HUES6 (cell line): ENCODE results near the gene FBXO2.

Experiments
- H3K27ac ChIP-seq: 2 replicates; pipeline ENCODE4 v1.7.0; 2013; ENCODE audit warnings: low read depth, mild to moderate bottlenecking, low read length, inconsistent platforms
- H3K27me3 ChIP-seq: 2 replicates; pipeline ENCODE4 v1.6.1; 2013; ENCODE audit warnings: low read length; ENCODE audit not compliant: control insufficient read depth, insufficient read depth
- H3K36me3 ChIP-seq: 2 replicates; pipeline ENCODE4 v1.6.1; 2013; ENCODE audit warnings: low read length; ENCODE audit not compliant: control insufficient read depth, insufficient read depth
- H3K4me1 ChIP-seq: 2 replicates; pipeline ENCODE4 v1.6.1; 2013; ENCODE audit warnings: low read length; ENCODE audit not compliant: control insufficient read depth, insufficient read depth
- H3K4me3 ChIP-seq: 2 replicates; pipeline ENCODE4 v1.5.1; 2013; ENCODE audit warnings: low read depth, low read length
- H3K9ac ChIP-seq: one replicate; pipeline ENCODE4 v1.6.1; 2013; ENCODE audit warnings: mild to moderate bottlenecking, low read length
- H3K9me3 ChIP-seq: 2 replicates; pipeline ENCODE4 v1.6.1; 2013; ENCODE audit warnings: low read depth, low read length; ENCODE audit not compliant: control insufficient read depth, insufficient read depth

The FBXO2 gene

GRCh38 chr1:11681071-11681771 is 27.0 kb upstream of the FBXO2 start, which contains the start of gene MAD2L2:
MAD2L2 (minus strand) TSS chr1:11681148; CDS start chr1:11680601, 547 bp downstream.
- Histone ChIP-seq H3K9me3 (no peaks in the 10 kb centered on the region), H3K27me3 (no peaks in the 10 kb centered on the region), H3K27ac (peak within 1 kb of the TSS; percentile 90), H3K36me3 (peaks cover 34% of the 10 kb centered on the region), H3K4me3 (peak within 1 kb of the TSS; percentile 82), H3K9ac (peak within 1 kb of the TSS; percentile 95), H3K4me1 (peaks cover 43% of the 10 kb centered on the region)

- H3K4me3 ChIP-seq: peak overlapping the region; percentile 82
- peaks cover 39% of the 10 kb centered on the region for H3K4me1 ChIP-seq
- H3K27me3 ChIP-seq: no peaks in the 10 kb centered on the region
- peak overlapping the region; percentile 91 for H3K9ac ChIP-seq
- peaks cover 39% of the 10 kb centered on the region for H3K36me3 ChIP-seq
- no peaks in the 10 kb centered on the region for H3K9me3 ChIP-seq
- peak overlapping the region; percentile 90 for H3K27ac ChIP-seq
Observed at GRCh38 chr1:11680270-11681070, 26.2 kb upstream of the FBXO2 start.

GRCh38 chr1:11678442-11678841 is 24.2 kb upstream of the FBXO2 start:
- Histone ChIP-seq H3K9me3 (no peaks in the 10 kb centered on the region), H3K4me3 (no peak overlapping the region), H3K27me3 (no peaks in the 10 kb centered on the region), H3K9ac (no peak overlapping the region), H3K36me3 (peaks cover 57% of the 10 kb centered on the region), H3K4me1 (peaks cover 24% of the 10 kb centered on the region), H3K27ac (no peak overlapping the region)

- H3K4me3 ChIP-seq: no peak overlapping the region
- H3K27ac ChIP-seq: no peak overlapping the region
- no peaks in the 10 kb centered on the region for H3K27me3 ChIP-seq
- H3K4me1 ChIP-seq: peaks cover 7% of the 10 kb centered on the region
- H3K36me3 ChIP-seq: peaks cover 75% of the 10 kb centered on the region
- H3K9me3 ChIP-seq: no peaks in the 10 kb centered on the region
- no peak overlapping the region for H3K9ac ChIP-seq
Observed at GRCh38 chr1:11676386-11677103, 22.3 kb upstream of the FBXO2 start.

- no peak overlapping the region for H3K27ac ChIP-seq
- H3K4me3 ChIP-seq: no peak overlapping the region
- peaks cover 7% of the 10 kb centered on the region for H3K4me1 ChIP-seq
- H3K9me3 ChIP-seq: no peaks in the 10 kb centered on the region
- H3K36me3 ChIP-seq: peaks cover 87% of the 10 kb centered on the region
- no peaks in the 10 kb centered on the region for H3K27me3 ChIP-seq
- no peak overlapping the region for H3K9ac ChIP-seq
Observed at GRCh38 chr1:11675325-11675724, 21.1 kb upstream of the FBXO2 start.

GRCh38 chr1:11674488-11674887 is 20.3 kb upstream of the FBXO2 start:
- H3K36me3 ChIP-seq: peaks cover 87% of the 10 kb centered on the region
- H3K27ac ChIP-seq: no peak overlapping the region
- H3K4me1 ChIP-seq: peaks cover 4% of the 10 kb centered on the region
- H3K9me3 ChIP-seq: no peaks in the 10 kb centered on the region
- H3K9ac ChIP-seq: no peak overlapping the region
- H3K4me3 ChIP-seq: no peak overlapping the region
- H3K27me3 ChIP-seq: no peaks in the 10 kb centered on the region

- H3K27me3 ChIP-seq: no peaks in the 10 kb centered on the region
- H3K4me1 ChIP-seq: no peaks in the 10 kb centered on the region
- no peak overlapping the region for H3K9ac ChIP-seq
- no peaks in the 10 kb centered on the region for H3K9me3 ChIP-seq
- no peak overlapping the region for H3K4me3 ChIP-seq
- H3K36me3 ChIP-seq: peaks cover 86% of the 10 kb centered on the region
- no peak overlapping the region for H3K27ac ChIP-seq
Observed at GRCh38 chr1:11673089-11673769, 19.0 kb upstream of the FBXO2 start.

- Histone ChIP-seq H3K27me3 (no peaks in the 10 kb centered on the region), H3K4me1 (no peaks in the 10 kb centered on the region), H3K9ac (no peak overlapping the region), H3K36me3 (peaks cover 83% of the 10 kb centered on the region), H3K27ac (no peak overlapping the region), H3K9me3 (no peaks in the 10 kb centered on the region), H3K4me3 (no peak overlapping the region)
Observed at GRCh38 chr1:11671544-11672286, 17.5 kb upstream of the FBXO2 start.

- Histone ChIP-seq H3K4me1 (no peaks in the 10 kb centered on the region), H3K4me3 (no peak overlapping the region), H3K9me3 (no peaks in the 10 kb centered on the region), H3K27me3 (no peaks in the 10 kb centered on the region), H3K36me3 (peaks cover 77% of the 10 kb centered on the region), H3K9ac (no peak overlapping the region), H3K27ac (no peak overlapping the region)
Observed at GRCh38 chr1:11671205-11671543, 16.9 kb upstream of the FBXO2 start.

- Histone ChIP-seq H3K27me3 (no peaks in the 10 kb centered on the region), H3K4me3 (no peak overlapping the region), H3K9ac (no peak overlapping the region), H3K27ac (no peak overlapping the region), H3K4me1 (no peaks in the 10 kb centered on the region), H3K36me3 (peaks cover 73% of the 10 kb centered on the region), H3K9me3 (no peaks in the 10 kb centered on the region)
Observed at GRCh38 chr1:11670747-11671146, 16.5 kb upstream of the FBXO2 start.
